Gastroesophageal sphincter (tissue), 4 donors: ENCODE results near the gene PRKAR2B. TPM values are rescaled to one million over a fixed set of nuclear protein-coding genes. Genes with fewer than 3 reads are reported as not detected.

Experiments
- ATAC-seq: fragments of 150-250 bp; one replicate; pipeline ENCODE4 v1.9.1; 2016; ENCODE audit warnings: mild to moderate bottlenecking, moderate library complexity
- H3K27ac ChIP-seq, 4 donors: fragments of 200-600 bp; sonication (generic) in 3 of 4; 1 replicate in 3 of 4; 2 replicates in 1 of 4; pipeline ENCODE4 v1.5.1; 2016 to 2019
- H3K27me3 ChIP-seq: fragments of 200-600 bp; sonication (generic); one replicate; pipeline ENCODE4 v1.5.1; 2019
- H3K36me3 ChIP-seq, 2 donors: fragments of 200-600 bp; sonication (generic); one replicate each; pipeline ENCODE4 v1.5.1; 2019; ENCODE audit warnings: control low read depth in 1 of 2
- H3K4me1 ChIP-seq, 3 donors: fragments of 200-600 bp; sonication (generic); 1 replicate in 2 of 3; 2 replicates in 1 of 3; pipeline ENCODE4 v1.5.1; 2016 to 2019; ENCODE audit warnings: control low read depth in 2 of 3
- H3K4me3 ChIP-seq, 2 donors: fragments of 200-600 bp; sonication (generic); one replicate each; pipeline ENCODE4 v1.5.1; 2019; ENCODE audit warnings: mild to moderate bottlenecking in 1 of 2, moderate library complexity in 1 of 2
- H3K9me3 ChIP-seq, 3 donors: fragments of 200-600 bp; sonication (generic); one replicate each; pipeline ENCODE4 v1.5.1; 2017 to 2019; ENCODE audit warnings: control low read depth in 2 of 3
- CTCF ChIP-seq, 4 experiments: fragments of 200-600 bp in 2 of 4; fragments of 450-650 bp in 2 of 4; sonication (generic) in 1 of 4; IDR thresholded peaks; one replicate each; pipeline ENCODE4 v1.5.1; 2017 to 2019; ENCODE audit warnings: antibody characterized with exemption in 4 of 4, mild to moderate bottlenecking in 2 of 4, moderate library complexity in 2 of 4
- EP300 ChIP-seq: sonication (generic); formaldehyde crosslinking; IDR thresholded peaks from one replicate; pipeline ENCODE4 v1.6.1; 2017; ENCODE audit warnings: antibody characterized with exemption, mild to moderate bottlenecking
- POLR2A ChIP-seq, 2 donors: fragments of 450-650 bp; IDR thresholded peaks; one replicate each; pipeline ENCODE4 v1.6.1; 2017; ENCODE audit warnings: antibody characterized with exemption in 2 of 2, mild to moderate bottlenecking in 2 of 2, moderate library complexity in 1 of 2
- POLR2AphosphoS5 ChIP-seq: sonication (generic); formaldehyde crosslinking; IDR thresholded peaks from one replicate; pipeline ENCODE4 v1.6.1; 2017; ENCODE audit warnings: antibody characterized with exemption
- WGBS, 2 donors: methylation state at CpG; one replicate each; pipeline ENCODE4 v1.1.5; 2018; ENCODE audit warnings: low coverage in 1 of 2; 5-methylcytosine and 5-hydroxymethylcytosine counted together
- total RNA-seq, 4 donors: library from RNA; depleted of rRNA; stranded (reverse); fragments of >200 nt; gene quantifications; one replicate each; pipeline ENCODE4 v1.1.0, GENCODE V29; 2016

PRKAR2B gene
- total RNA-seq, 4 donors from 2014 or later, result 83.5 to 160 (median 119) TPM

DNA sequence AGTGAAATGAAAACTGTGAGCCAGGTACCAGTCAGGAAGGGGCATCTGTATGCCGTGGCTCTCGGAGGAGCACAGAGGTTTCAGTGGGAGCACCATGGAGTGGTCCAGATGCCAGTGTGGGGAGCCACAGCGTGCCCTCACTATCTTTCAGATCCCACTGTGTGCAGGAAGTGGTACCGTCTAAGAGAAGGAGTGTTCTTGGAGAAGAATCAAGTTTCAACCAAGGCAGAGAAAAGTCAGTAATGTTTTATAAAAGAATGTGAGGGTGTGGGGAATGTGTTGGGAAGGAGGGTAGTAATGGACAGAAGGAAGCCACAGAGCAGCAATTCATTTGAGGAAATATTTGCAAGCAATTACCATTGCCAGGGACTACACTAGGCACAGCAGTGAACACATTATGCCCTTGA lies 35.6 kb downstream of the PRKAR2B start:
- Histone ChIP-seq H3K4me3 (no peak overlapping the region), H3K4me1 (peaks cover 0 to 33% (median 0%) of the 10 kb centered on the region in 3 donors), H3K9me3 (no peaks in the 10 kb centered on the region), H3K27me3 (no peaks in the 10 kb centered on the region), H3K27ac (no peak overlapping the region), H3K36me3 (no peaks in the 10 kb centered on the region)
- ATAC-seq, result no peak
- TF ChIP-seq POLR2AphosphoS5 (no peak), EP300 (no peak), CTCF (IDR thresholded peaks at IDR 0.05) (no peak), POLR2A (IDR thresholded peaks at IDR 0.05) (no peak)
- 89% methylated on average over 4 of the region's 4 CpGs; no CpG with 5 or more reads in 1 of the 2 donors for WGBS, 2 donors

GRCh38 chr7:107080533-107080932 lies 36.0 kb downstream of the PRKAR2B start:
- 80 to 100% methylated on average over 2 of the region's 2 CpGs for WGBS, 2 donors
- no peaks in the 10 kb centered on the region for H3K9me3 ChIP-seq
- no peaks in the 10 kb centered on the region for H3K27me3 ChIP-seq
- no peak overlapping the region for H3K27ac ChIP-seq
- H3K36me3 ChIP-seq, result no peaks in the 10 kb centered on the region
- TF ChIP-seq CTCF (IDR thresholded peaks at IDR 0.05) (no peak), POLR2A (IDR thresholded peaks at IDR 0.05) (no peak), POLR2AphosphoS5 (no peak), EP300 (no peak)
- no peak overlapping the region for H3K4me3 ChIP-seq
- ATAC-seq, result no peak
- H3K4me1 ChIP-seq, result peaks cover 0 to 33% (median 0%) of the 10 kb centered on the region in 3 donors

DNA sequence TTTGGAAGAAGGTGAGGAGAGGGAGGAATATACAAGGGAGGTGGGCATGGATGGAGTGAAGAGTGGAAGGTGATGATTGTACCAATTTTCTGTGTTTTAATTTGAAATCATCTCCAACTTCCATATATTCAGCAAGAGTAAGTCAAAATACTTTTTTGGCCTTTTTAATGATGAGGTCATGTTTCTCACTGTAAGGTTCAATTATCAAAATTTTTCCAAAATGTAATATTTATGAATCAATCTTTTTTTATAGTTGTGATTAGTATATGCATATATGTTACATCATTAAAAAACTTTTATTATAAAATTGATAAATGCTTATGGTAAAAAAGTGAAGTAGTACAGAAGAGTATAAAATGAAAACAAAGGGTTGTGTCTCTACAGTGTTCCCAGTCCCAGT lies 40.7 kb downstream of the PRKAR2B start:
- no peak for ATAC-seq

GRCh38 chr7:107089627-107090026 lies 45.1 kb downstream of the PRKAR2B start:
- Histone ChIP-seq H3K4me1 (peaks cover 0 to 46% (median 5%) of the 10 kb centered on the region in 3 donors), H3K9me3 (no peaks in the 10 kb centered on the region), H3K27ac (no peak overlapping the region), H3K27me3 (no peaks in the 10 kb centered on the region), H3K4me3 (no peak overlapping the region), H3K36me3 (no peaks in the 10 kb centered on the region)
- TF ChIP-seq EP300 (no peak), CTCF (IDR thresholded peaks at IDR 0.05) (no peak), POLR2A (IDR thresholded peaks at IDR 0.05) (no peak), POLR2AphosphoS5 (no peak)
- no peak for ATAC-seq

More for the DNA sequence above, 40.7 kb downstream of the PRKAR2B start:
- H3K27ac ChIP-seq, result no peak overlapping the region
- TF ChIP-seq EP300 (no peak), CTCF (IDR thresholded peaks at IDR 0.05) (no peak), POLR2AphosphoS5 (no peak), POLR2A (IDR thresholded peaks at IDR 0.05) (no peak)
- H3K4me1 ChIP-seq, result peaks cover 0 to 40% (median 0%) of the 10 kb centered on the region in 3 donors
- no peak overlapping the region for H3K4me3 ChIP-seq
- no peaks in the 10 kb centered on the region for H3K9me3 ChIP-seq
- H3K36me3 ChIP-seq, result no peaks in the 10 kb centered on the region
- H3K27me3 ChIP-seq, result no peaks in the 10 kb centered on the region

DNA sequence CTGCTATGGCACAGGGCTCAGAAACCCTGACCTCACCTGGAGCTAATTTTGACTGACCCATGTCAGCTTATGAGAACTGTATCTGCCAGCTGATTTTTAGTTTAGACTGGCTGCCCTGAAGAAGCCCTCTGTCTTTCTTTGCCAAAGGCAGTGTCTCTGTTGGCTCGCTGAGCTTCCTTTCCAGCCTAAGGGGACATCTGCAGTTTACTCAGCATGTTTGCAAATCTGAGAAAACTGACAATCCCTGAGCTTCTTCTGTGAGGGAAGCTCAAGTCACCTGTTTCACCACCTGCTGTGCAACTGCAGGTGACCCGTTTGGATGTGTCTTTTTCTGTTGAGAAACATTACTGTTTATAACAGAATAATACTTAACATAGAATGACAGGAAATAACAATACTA lies 46.0 kb downstream of the PRKAR2B start:
- WGBS, 2 donors, result 28 to 40% methylated on average over 2 of the region's 2 CpGs

More for the DNA sequence above, 46.0 kb downstream of the PRKAR2B start:
- peaks cover 0 to 46% (median 5%) of the 10 kb centered on the region in 3 donors for H3K4me1 ChIP-seq
- H3K4me3 ChIP-seq, result no peak overlapping the region
- H3K27me3 ChIP-seq, result no peaks in the 10 kb centered on the region
- TF ChIP-seq POLR2A (IDR thresholded peaks at IDR 0.05), result no peak
- TF ChIP-seq CTCF (IDR thresholded peaks at IDR 0.05), result no peak
- no peak for TF ChIP-seq EP300
- TF ChIP-seq POLR2AphosphoS5, result no peak
- no peaks in the 10 kb centered on the region for H3K9me3 ChIP-seq
- no peak overlapping the region for H3K27ac ChIP-seq
- ATAC-seq, result no peak
- no peaks in the 10 kb centered on the region for H3K36me3 ChIP-seq
